Activated CD4-positive, alpha-beta T cell treated with anti-CD3 and anti-CD28 coated beads, Interleukin-2, amount 50 U/mL, for 48 hours (primary cell): ENCODE measurements around the gene SNAPC2.
"Not testable (repeated sequence)": the region's sequence is repeated elsewhere in the genome, so short reads cannot be mapped to it uniquely, and the experiment has no call there.

Source experiments
- DNase-seq, 2 experiments: peaks; one replicate each; pipeline ENCODE4 v3.0.0-alpha.2; 2020

Gene SNAPC2

GRCh38 chr19:7941895-7942596 is 21.9 kb downstream of the SNAPC2 start:
- no peak for DNase-seq

- DNase-seq: no peak
These were observed 22.9 kb downstream of the SNAPC2 start for GRCh38 chr19:7942981-7943443.

GRCh38 chr19:7943444-7944176 is 23.5 kb downstream of the SNAPC2 start, which contains the start of gene TIMM44:
Gene TIMM44 (minus strand): TSS chr19:7943666. CDS start chr19:7943651, 15 bp downstream.
- peak; percentile 98 to 99 for DNase-seq

GRCh38 chr19:7944177-7944761 is 24.1 kb downstream of the SNAPC2 start:
- peak; percentile 90 to 93 for DNase-seq

GRCh38 chr19:7947939-7948338 is 27.8 kb downstream of the SNAPC2 start:
- no peak for DNase-seq

GRCh38 chr19:7953060-7953459 is 32.9 kb downstream of the SNAPC2 start:
- no peak for DNase-seq

GRCh38 chr19:7953576-7953975 is 33.4 kb downstream of the SNAPC2 start:
- DNase-seq: no peak

- no peak for DNase-seq
These were observed 35.6 kb downstream of the SNAPC2 start for GRCh38 chr19:7955696-7956095.

- no peak for DNase-seq
These were observed 39.1 kb downstream of the SNAPC2 start for GRCh38 chr19:7959211-7959610.

- not testable (repeated sequence) for DNase-seq
These were observed 40.9 kb downstream of the SNAPC2 start for GRCh38 chr19:7961082-7961481.

- DNase-seq: no peak
These were observed 41.9 kb downstream of the SNAPC2 start for GRCh38 chr19:7961920-7962626.

GRCh38 chr19:7962644-7963268 is 42.6 kb downstream of the SNAPC2 start:
- DNase-seq: no peak

GRCh38 chr19:7963566-7963965 is 43.4 kb downstream of the SNAPC2 start:
- no peak for DNase-seq

- DNase-seq: no peak
These were observed 45.2 kb downstream of the SNAPC2 start for GRCh38 chr19:7965259-7965841.

- no peak for DNase-seq
These were observed 46.0 kb downstream of the SNAPC2 start for GRCh38 chr19:7965921-7966665.

GRCh38 chr19:7968008-7968795 is 48.1 kb downstream of the SNAPC2 start:
- DNase-seq: no peak

- no peak for DNase-seq
These were observed 48.8 kb downstream of the SNAPC2 start for GRCh38 chr19:7968796-7969554.

GRCh38 chr19:7969555-7969939 is 49.4 kb downstream of the SNAPC2 start:
- DNase-seq: no peak

- DNase-seq: peak; percentile 22 to 45
These were observed 50.7 kb downstream of the SNAPC2 start for GRCh38 chr19:7970716-7971448.
